NOMO-1 treated with DMSO at 0.1 percent for 48 hours (cell line): ENCODE data around the gene TBC1D22A.
"Not testable (repeated sequence)": the region's sequence is repeated elsewhere in the genome, so short reads cannot be mapped to it uniquely, and the experiment has no call there.

Source experiments
- DNase-seq: peaks from one replicate; lab custom pipeline; 2025; ENCODE audit not compliant: unreplicated experiment; lab: John Stamatoyannopoulos, UW

TBC1D22A gene

GRCh38 chr22:47039356-47039755 is 276.9 kb downstream of the TBC1D22A start:
- no peak for DNase-seq

- DNase-seq: no peak
Observed at GRCh38 chr22:47040486-47041270, 278.2 kb downstream of the TBC1D22A start.

GRCh38 chr22:47041271-47042115 is 279.0 kb downstream of the TBC1D22A start:
- no peak for DNase-seq

GRCh38 chr22:47042116-47042825 is 279.8 kb downstream of the TBC1D22A start:
- DNase-seq: no peak

DNA sequence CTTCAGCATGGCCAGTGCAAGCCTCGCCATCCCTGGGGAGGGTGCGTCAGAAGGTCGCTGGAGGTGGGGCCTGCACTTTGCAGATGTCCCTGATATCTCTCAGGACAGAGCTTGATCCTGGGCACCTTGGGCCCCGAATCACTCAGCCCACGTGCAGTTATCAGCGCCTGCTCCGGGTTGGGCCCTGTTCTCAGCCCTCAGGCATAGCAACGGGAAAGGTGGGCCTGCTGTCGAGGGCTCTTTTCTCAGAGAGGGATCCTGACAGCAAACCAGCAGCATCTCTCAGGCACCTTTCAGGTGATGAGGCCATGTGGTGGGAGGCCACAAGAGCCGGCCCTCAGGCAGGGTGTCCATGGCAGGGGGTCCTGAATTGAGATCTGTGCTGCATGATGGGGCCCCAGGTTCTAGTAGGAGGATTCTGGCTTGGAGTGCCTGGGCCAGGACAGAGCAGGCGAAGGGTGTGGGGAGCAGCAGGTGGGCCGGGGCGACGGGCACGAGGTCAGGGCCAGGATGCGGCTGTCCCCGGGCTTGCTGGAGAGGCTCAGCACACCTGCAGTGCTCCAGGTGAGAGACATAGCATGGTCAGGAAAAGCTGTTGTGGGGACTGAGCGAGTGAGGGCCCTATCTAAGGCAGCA is 280.5 kb downstream of the TBC1D22A start:
- DNase-seq: no peak

- peak; percentile 80 for DNase-seq
Observed at GRCh38 chr22:47043835-47044721, 281.6 kb downstream of the TBC1D22A start.

DNA sequence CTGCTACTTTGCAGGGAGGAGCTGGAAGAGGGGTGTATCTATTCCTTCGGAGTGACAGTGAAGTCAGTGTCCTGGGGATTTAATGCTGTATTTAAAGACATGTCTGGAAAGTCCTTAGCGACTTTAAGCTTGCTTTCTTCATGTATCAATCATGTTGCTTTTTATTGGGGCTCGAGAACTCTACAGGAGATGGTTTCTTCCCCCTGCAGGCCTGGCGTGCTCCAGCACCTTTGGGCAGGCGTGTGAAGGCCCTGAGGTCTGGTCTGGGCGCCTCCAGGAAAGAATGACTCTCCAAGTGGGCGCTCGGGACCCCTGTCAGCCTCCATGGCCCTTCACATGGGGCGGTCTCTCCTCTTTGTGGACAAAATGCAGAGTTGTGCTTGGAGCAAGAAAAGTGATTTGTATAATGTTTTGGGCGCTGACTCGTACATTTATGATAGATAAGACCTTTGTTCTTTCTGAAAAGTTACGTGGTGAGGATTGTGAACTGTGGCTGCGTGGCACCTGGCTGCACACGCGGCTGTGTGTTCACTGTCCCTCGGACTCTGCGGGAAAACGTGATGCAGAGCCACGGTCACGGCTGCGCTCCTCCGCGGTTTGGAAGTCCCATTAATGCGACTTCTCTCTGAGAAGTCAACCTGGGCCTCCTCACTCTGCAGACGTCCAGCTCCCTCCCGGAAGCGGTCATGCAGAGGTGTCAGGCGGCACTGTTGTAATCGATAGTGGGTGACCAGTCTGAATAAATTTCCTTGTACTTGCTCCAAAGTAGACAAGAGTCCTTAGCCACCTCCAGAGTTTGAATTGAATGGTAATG is 282.5 kb downstream of the TBC1D22A start:
- peak; percentile 21 for DNase-seq

- no peak for DNase-seq
Observed at GRCh38 chr22:47045691-47046410, 283.4 kb downstream of the TBC1D22A start.

DNA sequence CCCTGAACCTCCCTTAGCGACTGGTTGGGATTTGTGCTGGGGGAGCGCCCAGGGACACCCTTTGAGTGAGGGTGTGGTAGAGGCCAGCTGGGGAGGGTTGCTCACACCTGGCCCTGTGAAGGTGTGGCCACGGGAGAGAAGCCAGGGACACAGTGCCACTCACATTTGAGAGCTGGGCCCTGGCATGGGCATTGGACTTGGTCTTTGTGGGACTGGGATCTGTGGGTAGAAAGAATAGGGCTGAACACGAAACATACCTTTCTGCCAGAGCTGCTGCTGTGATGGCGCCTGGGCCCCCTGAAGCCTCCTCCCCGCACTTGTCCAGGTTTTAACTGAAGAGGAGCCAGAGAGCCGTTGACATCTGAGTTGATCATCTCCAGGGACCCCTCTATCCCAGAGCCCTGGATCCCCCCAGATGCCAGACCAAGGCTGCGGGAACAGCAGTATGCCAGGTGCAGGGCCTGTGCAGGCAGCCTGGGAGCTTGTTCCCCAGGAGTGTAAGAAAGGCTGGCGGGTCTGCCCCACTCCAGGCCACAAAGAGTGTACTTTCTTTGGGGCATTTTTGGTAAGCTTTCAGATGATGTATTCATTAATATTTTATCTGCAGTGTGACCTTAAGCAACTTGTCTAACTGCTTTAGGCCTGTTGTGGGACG is 284.1 kb downstream of the TBC1D22A start:
- DNase-seq: no peak

- no peak for DNase-seq
Observed at GRCh38 chr22:47047321-47048122, 285.1 kb downstream of the TBC1D22A start.

GRCh38 chr22:47048123-47049077 is 285.9 kb downstream of the TBC1D22A start:
- peak; percentile 0 for DNase-seq

DNA sequence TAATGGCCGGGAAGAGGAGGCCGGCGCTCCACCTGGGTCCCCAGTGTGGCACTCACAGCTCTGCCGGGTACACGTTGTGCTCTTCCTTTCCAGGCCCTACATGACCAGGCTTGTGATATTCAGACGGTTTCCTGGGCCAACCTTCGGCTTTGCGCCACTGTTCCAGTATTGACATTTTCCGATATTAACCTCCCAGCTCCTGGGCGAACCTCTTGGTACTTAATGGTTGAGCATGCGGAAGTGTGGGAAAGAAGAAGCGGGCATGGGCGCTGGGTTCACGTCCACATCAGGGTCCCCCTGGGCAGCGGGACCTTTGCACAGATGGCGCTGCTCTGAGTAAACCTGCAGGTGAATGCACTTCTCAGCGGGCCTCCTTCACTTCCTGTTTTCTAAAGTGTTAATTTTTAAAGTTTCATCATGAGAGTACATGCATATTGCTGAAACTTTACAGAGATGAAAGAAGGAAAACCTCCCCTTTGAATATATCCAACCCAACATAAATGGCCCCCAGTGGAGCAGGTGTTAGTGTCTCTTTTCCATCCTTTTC is 286.7 kb downstream of the TBC1D22A start:
- DNase-seq: peak; percentile 30

GRCh38 chr22:47049736-47050400 is 287.4 kb downstream of the TBC1D22A start:
- DNase-seq: not testable (repeated sequence)

- no peak for DNase-seq
Observed at GRCh38 chr22:47050401-47051051, 288.1 kb downstream of the TBC1D22A start.
